Endodermal cell (in vitro differentiated cells): ENCODE results near the gene BIRC6. TPM values are rescaled to one million over a fixed set of nuclear protein-coding genes. Genes with fewer than 3 reads are reported as not detected.

ENCODE experiments used
- DNase-seq: peaks from one replicate; pipeline ENCODE4 v3.0.0-alpha.2; 2017
- H3K27ac ChIP-seq: 2 replicates; pipeline ENCODE4 v1.5.1; 2013; ENCODE audit warnings: mild to moderate bottlenecking, low read depth, low read length, moderate library complexity
- H3K27me3 ChIP-seq: 2 replicates; pipeline ENCODE4 v1.6.1; 2013; ENCODE audit warnings: mild to moderate bottlenecking, low read length, moderate library complexity; ENCODE audit not compliant: insufficient read depth, control insufficient read depth, poor library complexity, severe bottlenecking
- H3K36me3 ChIP-seq: 2 replicates; pipeline ENCODE4 v1.7.0; 2013; ENCODE audit warnings: mild to moderate bottlenecking, low read length, moderate library complexity; ENCODE audit not compliant: control insufficient read depth, insufficient read depth
- H3K4me1 ChIP-seq: one replicate; pipeline ENCODE4 v1.7.0; 2013; ENCODE audit warnings: low read length; ENCODE audit not compliant: control insufficient read depth, insufficient read depth
- H3K4me3 ChIP-seq: 2 replicates; pipeline ENCODE4 v1.5.1; 2013; ENCODE audit warnings: mild to moderate bottlenecking, low read length, moderate library complexity
- H3K9ac ChIP-seq: 2 replicates; pipeline ENCODE4 v1.6.1; 2013; ENCODE audit warnings: mild to moderate bottlenecking, low read length, moderate library complexity; ENCODE audit not compliant: poor library complexity, severe bottlenecking; ENCODE audit errors: extremely low read depth
- H3K9me3 ChIP-seq: 2 replicates; pipeline ENCODE4 v1.6.1; 2013; ENCODE audit warnings: mild to moderate bottlenecking, low read length, moderate library complexity; ENCODE audit not compliant: control insufficient read depth
- H3K27ac Mint-ChIP-seq: 2 replicates; pipeline ENCODE4 v1.8.0; 2020; ENCODE audit warnings: mixed read lengths
- H3K27me3 Mint-ChIP-seq: 2 replicates; pipeline ENCODE4 v1.8.0; 2021; ENCODE audit warnings: mild to moderate bottlenecking, mixed read lengths; ENCODE audit not compliant: insufficient read depth
- H3K36me3 Mint-ChIP-seq: 2 replicates; pipeline ENCODE4 v1.8.0; 2020; ENCODE audit warnings: low read depth, mixed read lengths
- H3K4me1 Mint-ChIP-seq: 2 replicates; pipeline ENCODE4 v1.8.0; 2020; ENCODE audit warnings: mixed read lengths
- H3K4me3 Mint-ChIP-seq: 2 replicates; pipeline ENCODE4 v1.8.0; 2020; ENCODE audit warnings: mild to moderate bottlenecking, moderate library complexity, mixed read lengths
- H3K9me3 Mint-ChIP-seq: 2 replicates; pipeline ENCODE4 v1.8.0; 2020; ENCODE audit warnings: mild to moderate bottlenecking, mixed read lengths
- WGBS, 2 experiments: methylation state at CpG; one replicate each; pipeline versions ENCODE4 v1.1.5 to v1.1.7; 2013; ENCODE audit warnings: missing lambda C conversion rate in 2 of 2, mixed read lengths in 1 of 2; ENCODE audit not compliant: insufficient coverage in 1 of 2, insufficient read length in 1 of 2; 5-methylcytosine and 5-hydroxymethylcytosine counted together
- total RNA-seq, 2 donors: library from RNA; stranded (reverse); fragmentation: NEBNext Ultra II Directional in 1 of 2; extraction: Animal tissue kit (Norgen Biotek cat#: 25700) in 1 of 2; gene quantifications; 2 replicates in 1 of 2; 3 replicates in 1 of 2; pipeline ENCODE4 v1.2.1, GENCODE V29; 2021
- TF ChIP-seq, protein P1 (sequence below): fragments of 200-600 bp; sonication (generic); conservative IDR thresholded peaks from 2 replicates; pipeline ENCODE4 v1.5.0; 2021; ENCODE audit warnings: antibody characterized with exemption, mild to moderate bottlenecking

The BIRC6 gene
- total RNA-seq, 2 donors from 2014 or later: 84.6 to 111 TPM

DNA sequence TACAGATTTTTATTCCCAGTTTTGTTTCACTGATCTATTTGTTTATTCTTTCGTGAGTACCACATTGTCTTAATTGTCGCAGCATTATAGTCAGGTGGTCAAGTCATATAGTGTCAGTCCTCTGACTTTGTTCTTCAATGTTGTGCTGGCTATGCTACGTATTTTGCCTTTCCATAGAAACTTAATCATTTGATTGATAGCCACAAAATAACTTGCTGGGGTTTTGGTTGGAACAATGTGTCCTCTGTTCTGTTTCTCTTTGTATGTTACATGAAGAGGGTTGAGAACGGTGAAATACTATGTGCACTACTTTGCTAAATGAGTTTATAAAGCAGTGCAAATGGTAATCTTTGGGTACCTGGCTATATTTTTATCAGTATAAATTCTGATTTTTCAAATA is 206.1 kb downstream of the BIRC6 start:
- no peak for DNase-seq
- H3K4me1 Mint-ChIP-seq: peaks cover 10% of the 10 kb centered on the region
- peaks cover 10% of the 10 kb centered on the region for H3K9me3 ChIP-seq
- H3K27ac ChIP-seq: peak overlapping the region; percentile 14
- 100% methylated on average over 2 to 4 of the region's 4 CpGs for whole genome bisulfite sequencing, 2 experiments
- TF ChIP-seq, protein P1, sequence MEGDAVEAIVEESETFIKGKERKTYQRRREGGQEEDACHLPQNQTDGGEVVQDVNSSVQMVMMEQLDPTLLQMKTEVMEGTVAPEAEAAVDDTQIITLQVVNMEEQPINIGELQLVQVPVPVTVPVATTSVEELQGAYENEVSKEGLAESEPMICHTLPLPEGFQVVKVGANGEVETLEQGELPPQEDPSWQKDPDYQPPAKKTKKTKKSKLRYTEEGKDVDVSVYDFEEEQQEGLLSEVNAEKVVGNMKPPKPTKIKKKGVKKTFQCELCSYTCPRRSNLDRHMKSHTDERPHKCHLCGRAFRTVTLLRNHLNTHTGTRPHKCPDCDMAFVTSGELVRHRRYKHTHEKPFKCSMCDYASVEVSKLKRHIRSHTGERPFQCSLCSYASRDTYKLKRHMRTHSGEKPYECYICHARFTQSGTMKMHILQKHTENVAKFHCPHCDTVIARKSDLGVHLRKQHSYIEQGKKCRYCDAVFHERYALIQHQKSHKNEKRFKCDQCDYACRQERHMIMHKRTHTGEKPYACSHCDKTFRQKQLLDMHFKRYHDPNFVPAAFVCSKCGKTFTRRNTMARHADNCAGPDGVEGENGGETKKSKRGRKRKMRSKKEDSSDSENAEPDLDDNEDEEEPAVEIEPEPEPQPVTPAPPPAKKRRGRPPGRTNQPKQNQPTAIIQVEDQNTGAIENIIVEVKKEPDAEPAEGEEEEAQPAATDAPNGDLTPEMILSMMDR: no peak
- no peak overlapping the region for H3K9ac ChIP-seq
- no peaks in the 10 kb centered on the region for H3K4me1 ChIP-seq
- peaks cover 44% of the 10 kb centered on the region for H3K36me3 ChIP-seq
- H3K4me3 ChIP-seq: no peak overlapping the region
- H3K9me3 Mint-ChIP-seq: peaks cover 7% of the 10 kb centered on the region
- no peaks in the 10 kb centered on the region for H3K27me3 ChIP-seq
- peaks cover 52% of the 10 kb centered on the region for H3K36me3 Mint-ChIP-seq
- H3K4me3 Mint-ChIP-seq: no peak overlapping the region
- no peak overlapping the region for H3K27ac Mint-ChIP-seq
- no peaks in the 10 kb centered on the region for H3K27me3 Mint-ChIP-seq

DNA sequence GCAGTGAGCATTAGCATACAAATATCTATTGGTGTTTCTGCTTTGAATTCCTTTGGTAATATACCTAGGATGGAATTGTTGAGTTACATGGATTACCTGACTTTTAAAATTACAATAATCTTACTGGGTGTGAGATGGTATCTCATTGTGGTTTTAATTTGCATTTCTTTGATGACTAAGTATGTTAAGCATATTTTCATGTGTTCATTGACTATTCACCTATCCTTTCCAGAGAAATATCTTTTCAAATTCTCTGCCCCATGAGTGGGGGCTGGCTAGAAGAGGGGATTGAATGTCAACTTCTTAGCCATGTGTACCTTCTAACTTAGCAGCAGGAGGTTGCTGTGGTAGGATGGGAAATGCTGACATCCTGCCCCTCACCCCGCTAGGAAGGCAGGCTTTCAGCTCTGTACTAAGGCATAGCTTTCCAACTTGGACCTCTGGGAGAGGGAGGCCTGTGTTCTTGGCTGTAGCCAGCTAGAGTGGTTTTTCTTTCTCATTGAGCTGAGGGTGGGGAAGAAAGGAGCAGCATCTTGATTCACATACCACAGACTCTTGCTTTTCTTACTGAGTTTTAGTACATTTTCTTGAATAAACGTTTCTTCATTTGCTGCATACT is 207.7 kb downstream of the BIRC6 start:
- Mint-ChIP-seq H3K4me3 (no peak overlapping the region), H3K9me3 (peaks cover 7% of the 10 kb centered on the region), H3K36me3 (peaks cover 54% of the 10 kb centered on the region), H3K27me3 (no peaks in the 10 kb centered on the region), H3K27ac (peak overlapping the region; percentile 26), H3K4me1 (peaks cover 10% of the 10 kb centered on the region)
- Histone ChIP-seq H3K27ac (no peak overlapping the region), H3K9ac (no peak overlapping the region), H3K4me3 (no peak overlapping the region), H3K27me3 (no peaks in the 10 kb centered on the region), H3K4me1 (no peaks in the 10 kb centered on the region), H3K36me3 (peaks cover 39% of the 10 kb centered on the region), H3K9me3 (peaks cover 10% of the 10 kb centered on the region)
- peak; percentile 52 for DNase-seq
- TF ChIP-seq, protein P1: no peak
- 67% methylated on average over 2 of the region's 2 CpGs; no CpG with 5 or more reads in 1 of the 2 experiments for WGBS, 2 experiments

DNA sequence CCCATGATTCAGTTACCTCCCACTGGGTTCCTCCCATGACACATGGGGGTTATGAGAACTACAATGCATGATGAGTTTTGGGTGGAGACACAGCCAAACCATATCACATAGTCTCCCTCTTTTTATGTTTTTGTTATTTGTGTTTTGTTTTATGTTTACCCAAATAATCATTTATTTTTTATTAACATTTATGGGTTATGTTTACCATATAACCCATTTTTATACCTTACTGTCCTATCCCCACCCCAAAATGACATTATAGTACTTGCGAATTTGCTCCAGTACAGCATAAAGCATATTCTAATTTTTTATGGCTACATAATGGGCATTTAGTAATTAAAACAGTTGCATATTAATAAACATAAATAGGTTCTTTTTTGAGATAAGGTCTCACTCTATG is 209.1 kb downstream of the BIRC6 start:
- Mint-ChIP-seq H3K27me3 (no peaks in the 10 kb centered on the region), H3K4me1 (peaks cover 10% of the 10 kb centered on the region), H3K36me3 (peaks cover 52% of the 10 kb centered on the region), H3K27ac (no peak overlapping the region), H3K4me3 (no peak overlapping the region), H3K9me3 (peaks cover 7% of the 10 kb centered on the region)
- H3K9ac ChIP-seq: no peak overlapping the region
- DNase-seq: no peak
- H3K27me3 ChIP-seq: no peaks in the 10 kb centered on the region
- peaks cover 37% of the 10 kb centered on the region for H3K36me3 ChIP-seq
- TF ChIP-seq, protein P1: no peak
- H3K27ac ChIP-seq: no peak overlapping the region
- H3K4me3 ChIP-seq: no peak overlapping the region
- peaks cover 10% of the 10 kb centered on the region for H3K9me3 ChIP-seq
- WGBS, 2 experiments: 100% methylated on average over 1 of the region's 1 CpG; no CpG with 5 or more reads in 1 of the 2 experiments
- no peaks in the 10 kb centered on the region for H3K4me1 ChIP-seq
